GM12892 (cell line): Measurements from ENCODE around the gene PLXNC1.

ENCODE experiments used
- DNase-seq: peaks from one replicate; pipeline ENCODE4 v3.0.0; 2011; ENCODE audit not compliant: insufficient read length
- FAIRE-seq: peaks from 2 replicates; lab custom pipeline; 2011; peaks lifted over from hg19 to GRCh38; lab: Jason Lieb, UNC
- POLR2A ChIP-seq: IDR thresholded peaks from 2 replicates; pipeline ENCODE4 v1.6.1; 2011; ENCODE audit warnings: low read depth, low read length, control low read depth
- POLR2AphosphoS5 ChIP-seq: IDR thresholded peaks from 2 replicates; pipeline ENCODE4 v1.6.1; 2011; ENCODE audit warnings: low read depth, low read length, control low read depth
- TAF1 ChIP-seq: IDR thresholded peaks from 2 replicates; pipeline ENCODE4 v1.6.1; 2011; ENCODE audit warnings: low read depth, mild to moderate bottlenecking, control low read depth, low read length, borderline replicate concordance

The PLXNC1 gene

GRCh38 chr12:94218233-94218632 lies 69.9 kb downstream of the PLXNC1 start:
- FAIRE-seq = no peak
- no peak for TF ChIP-seq TAF1
- no peak for TF ChIP-seq POLR2AphosphoS5
- no peak for TF ChIP-seq POLR2A
- no peak for DNase-seq

- DNase-seq (no peak), FAIRE-seq (no peak)
- TF ChIP-seq TAF1 (no peak), POLR2A (no peak), POLR2AphosphoS5 (no peak)
Measured at GRCh38 chr12:94219622-94220302, 71.4 kb downstream of the PLXNC1 start.

GRCh38 chr12:94220804-94221203 lies 72.4 kb downstream of the PLXNC1 start:
- FAIRE-seq = peak; percentile 36
- no peak for DNase-seq
- TF ChIP-seq POLR2A = no peak

GRCh38 chr12:94222351-94223084 lies 74.1 kb downstream of the PLXNC1 start:
- no peak for TF ChIP-seq POLR2AphosphoS5
- TF ChIP-seq TAF1 = no peak
- no peak for TF ChIP-seq POLR2A
- DNase-seq = no peak
- peak; percentile 77 for FAIRE-seq

- DNase-seq (no peak), FAIRE-seq (no peak)
- TF ChIP-seq TAF1 = no peak
- TF ChIP-seq POLR2AphosphoS5 = no peak
- TF ChIP-seq POLR2A = no peak
Measured at GRCh38 chr12:94223842-94224241, 75.5 kb downstream of the PLXNC1 start.

GRCh38 chr12:94225506-94225905 lies 77.1 kb downstream of the PLXNC1 start:
- no peak for FAIRE-seq
- TF ChIP-seq POLR2A (no peak), TAF1 (no peak), POLR2AphosphoS5 (no peak)

GRCh38 chr12:94225947-94226630 lies 77.7 kb downstream of the PLXNC1 start:
- FAIRE-seq (peak; percentile 63), DNase-seq (no peak)
- TF ChIP-seq POLR2AphosphoS5 (no peak), TAF1 (no peak), POLR2A (no peak)

More at GRCh38 chr12:94225506-94225905, 77.1 kb downstream of the PLXNC1 start:
- DNase-seq = no peak

- TF ChIP-seq TAF1 (no peak), POLR2AphosphoS5 (no peak), POLR2A (no peak)
- FAIRE-seq (no peak), DNase-seq (no peak)
Measured at GRCh38 chr12:94227066-94227465, 78.7 kb downstream of the PLXNC1 start.

- no peak for FAIRE-seq
- DNase-seq = no peak
- TF ChIP-seq POLR2A = no peak
- no peak for TF ChIP-seq TAF1
- TF ChIP-seq POLR2AphosphoS5 = no peak
Measured at GRCh38 chr12:94228488-94228907, 80.1 kb downstream of the PLXNC1 start.

GRCh38 chr12:94229902-94230301 lies 81.5 kb downstream of the PLXNC1 start:
- FAIRE-seq (no peak), DNase-seq (no peak)
- TF ChIP-seq POLR2A = no peak
- TF ChIP-seq POLR2AphosphoS5 = no peak

- FAIRE-seq = peak; percentile 75
- DNase-seq = no peak
- TF ChIP-seq POLR2AphosphoS5 (no peak), POLR2A (no peak), TAF1 (no peak)
Measured at GRCh38 chr12:94230357-94230905, 82.1 kb downstream of the PLXNC1 start.
